A549 (cell line): ENCODE measurements around the gene TFAP2D. TPM values are rescaled to one million over a fixed set of nuclear protein-coding genes. Genes with fewer than 3 reads are reported as not detected.

Source experiments
- ATAC-seq, 2 experiments: fragments of 200-7000 bp in 1 of 2; fragments of >200 bp in 1 of 2; cut with Nextera tagmentation in 1 of 2; cut with Tn5 transposase in 1 of 2; 3 replicates each; pipeline versions ENCODE4 v1.8.0 to v1.9.1; 2018 to 2020; ENCODE audit warnings: mild to moderate bottlenecking in 1 of 2, moderate library complexity in 1 of 2
- CTCF ChIA-PET: fragments of 300-600 bp; sonication (Branson Sonifier 250); formaldehyde crosslinking; extraction: SDS; loops from one replicate; lab custom pipeline; 2021; ENCODE audit warnings: antibody characterized with exemption, inconsistent platforms; lab: Yijun Ruan, JAX
- POLR2A ChIA-PET: fragments of 350-600 bp; formaldehyde crosslinking; extraction: SDS; loops from one replicate; lab custom pipeline; 2021; ENCODE audit warnings: antibody characterized with exemption, inconsistent platforms; lab: Yijun Ruan, JAX
- DNase-seq, 2 experiments: peaks; one replicate each; pipeline versions ENCODE4 v3.0.0 to v3.0.0-alpha.2; 2011 to 2016; ENCODE audit warnings: low read depth in 1 of 2, low spot score in 1 of 2
- FAIRE-seq: peaks from 2 replicates; lab custom pipeline; 2011; peaks lifted over from hg19 to GRCh38; lab: Jason Lieb, UNC
- H3K27ac ChIP-seq, 2 experiments: fragments of >200 bp; sonication (Bioruptor Twin); formaldehyde crosslinking; 3 replicates each; pipeline ENCODE4 v1.5.1; 2016 to 2017
- H3K4me1 ChIP-seq: fragments of >200 bp; sonication (Bioruptor Twin); formaldehyde crosslinking; 3 replicates; pipeline ENCODE4 v1.6.1; 2016
- H3K4me2 ChIP-seq: fragments of >200 bp; sonication (Bioruptor Twin); formaldehyde crosslinking; 3 replicates; pipeline ENCODE4 v1.6.1; 2016
- H3K4me3 ChIP-seq: fragments of >200 bp; sonication (Bioruptor Twin); formaldehyde crosslinking; 3 replicates; pipeline ENCODE4 v1.5.1; 2016
- H3K9me3 ChIP-seq: fragments of >200 bp; sonication (Bioruptor Twin); formaldehyde crosslinking; 3 replicates; pipeline ENCODE4 v1.6.1; 2016
- BHLHE40 ChIP-seq: IDR thresholded peaks from 2 replicates; pipeline ENCODE4 v1.6.1; 2012; ENCODE audit warnings: low read depth, low read length, inconsistent platforms
- CBX2 ChIP-seq: fragments of 200-600 bp; sonication (generic); IDR thresholded peaks from 2 replicates; pipeline ENCODE4 v1.6.1; 2016; ENCODE audit warnings: low read depth, mild to moderate bottlenecking, borderline replicate concordance
- CBX8 ChIP-seq: fragments of 200-600 bp; sonication (generic); IDR thresholded peaks from 2 replicates; pipeline ENCODE4 v1.6.1; 2016
- CEBPB ChIP-seq, 2 experiments: fragments of >200 bp in 1 of 2; sonication (Bioruptor Twin) in 1 of 2; formaldehyde crosslinking in 1 of 2; IDR thresholded peaks; 2 replicates each; pipeline ENCODE4 v1.6.1; 2012 to 2016
- CHD2 ChIP-seq: fragments of 150-350 bp; IDR thresholded peaks from 2 replicates; pipeline ENCODE4 v1.6.1; 2014; ENCODE audit warnings: low read length; ENCODE audit not compliant: partially characterized antibody
- CTCF ChIP-seq: fragments of >200 bp; sonication (Bioruptor Twin); formaldehyde crosslinking; IDR thresholded peaks from 3 replicates; pipeline ENCODE4 v1.5.1; 2016
- E2F6 ChIP-seq: IDR thresholded peaks from 2 replicates; pipeline ENCODE4 v1.6.1; 2012; ENCODE audit warnings: low read depth, borderline replicate concordance
- EHF ChIP-seq: fragments of 250-450 bp; sonication (Bioruptor Pico); IDR thresholded peaks from 2 replicates; pipeline ENCODE4 v1.5.0; 2020; ENCODE audit warnings: mild to moderate bottlenecking
- EHMT2 ChIP-seq: fragments of 200-600 bp; sonication (generic); IDR thresholded peaks from 2 replicates; pipeline ENCODE4 v1.6.1; 2016; ENCODE audit warnings: antibody characterized with exemption, low read depth, mild to moderate bottlenecking, moderate library complexity
- EP300 ChIP-seq, 2 experiments: fragments of >200 bp; sonication (Bioruptor Twin); formaldehyde crosslinking; IDR thresholded peaks; 2 replicates in 1 of 2; 3 replicates in 1 of 2; pipeline ENCODE4 v1.6.1; 2016 to 2017
- FOSL2 ChIP-seq, 2 experiments: fragments of 450-650 bp in 1 of 2; fragments of >200 bp in 1 of 2; sonication (Bioruptor Twin) in 1 of 2; formaldehyde crosslinking; IDR thresholded peaks; 2 replicates each; pipeline versions ENCODE4 v1.5.0 to v1.6.1; 2016 to 2020; ENCODE audit warnings: mild to moderate bottlenecking in 1 of 2, moderate library complexity in 1 of 2
- JUN ChIP-seq, 2 experiments: fragments of >200 bp; sonication (Bioruptor Twin); formaldehyde crosslinking; IDR thresholded peaks; 2 replicates in 1 of 2; 3 replicates in 1 of 2; pipeline ENCODE4 v1.6.1; 2016 to 2017
- KDM5A ChIP-seq: fragments of 200-600 bp; sonication (generic); IDR thresholded peaks from 2 replicates; pipeline ENCODE4 v1.6.1; 2016; ENCODE audit warnings: antibody characterized with exemption, mild to moderate bottlenecking
- MAX ChIP-seq: IDR thresholded peaks from 2 replicates; pipeline ENCODE4 v1.6.1; 2012
- MAZ ChIP-seq: fragments of 150-350 bp; IDR thresholded peaks from 2 replicates; pipeline ENCODE4 v1.6.1; 2014; ENCODE audit warnings: antibody characterized with exemption, low read depth, low read length, borderline replicate concordance
- MYC ChIP-seq: IDR thresholded peaks from 2 replicates; pipeline ENCODE4 v1.6.1; 2012; ENCODE audit warnings: mild to moderate bottlenecking, inconsistent platforms, low read length, improper control_type of control experiment, borderline replicate concordance
- PHF8 ChIP-seq: fragments of 200-600 bp; sonication (generic); IDR thresholded peaks from 2 replicates; pipeline ENCODE4 v1.6.1; 2016; ENCODE audit warnings: low read depth, mild to moderate bottlenecking, antibody characterized with exemption, moderate library complexity, borderline replicate concordance
- POLR2AphosphoS2 ChIP-seq: conservative IDR thresholded peaks from 2 replicates; pipeline ENCODE4 v1.6.1; 2012; ENCODE audit warnings: low read length, improper control_type of control experiment, inconsistent platforms
- RCOR1 ChIP-seq: fragments of 150-350 bp; IDR thresholded peaks from 2 replicates; pipeline ENCODE4 v1.6.1; 2014; ENCODE audit warnings: antibody characterized with exemption, low read length, low read depth
- TFCP2L1 ChIP-seq: fragments of 250-450 bp; sonication (Bioruptor Pico); IDR thresholded peaks from 2 replicates; pipeline ENCODE4 v1.5.0; 2021; ENCODE audit warnings: mild to moderate bottlenecking
- ZC3H11A ChIP-seq: fragments of 450-650 bp; IDR thresholded peaks from 2 replicates; pipeline ENCODE4 v1.6.1; 2014; ENCODE audit warnings: antibody characterized with exemption, mild to moderate bottlenecking
- ZFP36 ChIP-seq: fragments of 450-650 bp; IDR thresholded peaks from 2 replicates; pipeline ENCODE4 v1.6.1; 2014; ENCODE audit warnings: borderline replicate concordance; ENCODE audit not compliant: partially characterized antibody
- ZSCAN20 ChIP-seq: fragments of 250-450 bp; sonication (Bioruptor Pico); IDR thresholded peaks from 2 replicates; pipeline ENCODE4 v1.8.0; 2022; ENCODE audit warnings: mild to moderate bottlenecking, moderate library complexity
- WGBS: methylation state at CpG from one replicate; pipeline ENCODE4 v1.1.6; 2017; ENCODE audit errors: missing lambda C conversion rate; 5-methylcytosine and 5-hydroxymethylcytosine counted together
- polyA plus RNA-seq, 4 experiments: library from polyadenylated mRNA; depleted of rRNA in 3 of 4; stranded (reverse); fragments of >200 nt; fragmentation: RNase III in 1 of 4; extraction: RNeasy Plus Mini Kit Qiagen cat#74134 plus additional on column Dnase treatment in 1 of 4; gene quantifications; 2 replicates in 3 of 4; 3 replicates in 1 of 4; pipeline ENCODE4 v1.2.3, GENCODE V29; 2011 to 2017

The TFAP2D gene
- polyA plus RNA-seq, 2 of the 4 experiments (the other 2 are of a cell fraction), result not detected

GRCh38 chr6:50721978-50722377 is 8.7 kb downstream of the TFAP2D start:
- WGBS, result 30% methylated on average over 19 of the region's 19 CpGs
- Histone ChIP-seq H3K4me2 (no peak overlapping the region), H3K27ac (no peak overlapping the region), H3K9me3 (no peaks in the 10 kb centered on the region), H3K4me1 (no peaks in the 10 kb centered on the region), H3K4me3 (no peak overlapping the region)
- no peak for FAIRE-seq
- ChIA-PET POLR2A (no interaction called here), CTCF (no interaction called here)
- no peak for DNase-seq
- no peak for ATAC-seq
- TF ChIP-seq KDM5A, result no peak
- no peak for TF ChIP-seq TFCP2L1 (CRISPR knock-in tag)
- TF ChIP-seq BHLHE40, result no peak
- TF ChIP-seq RCOR1, result no peak
- no peak for TF ChIP-seq JUN (IDR thresholded peaks at IDR 0.05)
- no peak for TF ChIP-seq ZC3H11A
- no peak for TF ChIP-seq MAX
- TF ChIP-seq MYC, result no peak
- TF ChIP-seq PHF8, result no peak
- TF ChIP-seq ZFP36, result no peak

- no peak overlapping the region for H3K4me2 ChIP-seq
- TF ChIP-seq ZC3H11A (no peak), MAX (no peak), EHF (no peak), FOSL2 (IDR thresholded peaks at IDR 0.05) (no peak), FOSL2 (CRISPR knock-in tag; IDR thresholded peaks at IDR 0.05) (no peak), EP300 (IDR thresholded peaks at IDR 0.05) (no peak), CTCF (no peak)
- TF ChIP-seq, all 56 proteins: peak for 0
- DNase-seq, result no peak
- WGBS, result 48% methylated on average over 21 of the region's 24 CpGs
- H3K27ac ChIP-seq, result no peak overlapping the region
- ATAC-seq, result no peak
- ChIA-PET POLR2A (no interaction called here), CTCF (no interaction called here)
- H3K9me3 ChIP-seq, result no peaks in the 10 kb centered on the region
- FAIRE-seq, result no peak
- H3K4me1 ChIP-seq, result no peaks in the 10 kb centered on the region
- no peak overlapping the region for H3K4me3 ChIP-seq
These were observed 9.7 kb downstream of the TFAP2D start for GRCh38 chr6:50722829-50723554.

- ChIA-PET POLR2A (no interaction called here), CTCF (interaction anchor here (0.5 kb wide), 1 partner anchor 30 kb away, joined by 3 read pairs; no protein-coding TSS in a partner anchor)
- H3K4me3 ChIP-seq, result no peak overlapping the region
- TF ChIP-seq ZC3H11A, result no peak
- TF ChIP-seq RCOR1, result no peak
- TF ChIP-seq ZSCAN20 (CRISPR knock-in tag), result no peak
- TF ChIP-seq MAZ, result no peak
- no peak for TF ChIP-seq MYC
- TF ChIP-seq CEBPB (IDR thresholded peaks at IDR 0.05), result no peak
- no peak for TF ChIP-seq CHD2
- no peak for TF ChIP-seq CBX8
- no peak for TF ChIP-seq E2F6
- no peak for TF ChIP-seq KDM5A
- TF ChIP-seq EHMT2, result no peak
- no peak for TF ChIP-seq CBX2
- no peak for TF ChIP-seq PHF8
- TF ChIP-seq ZFP36, result no peak
- TF ChIP-seq POLR2AphosphoS2, result no peak
- no peaks in the 10 kb centered on the region for H3K4me1 ChIP-seq
- no peak for ATAC-seq
- no peaks in the 10 kb centered on the region for H3K9me3 ChIP-seq
- H3K4me2 ChIP-seq, result no peak overlapping the region
- no peak for FAIRE-seq
- DNase-seq, result no peak
- 27% methylated on average over 15 of the region's 43 CpGs for WGBS
- H3K27ac ChIP-seq, result no peak overlapping the region
These were observed 11.2 kb downstream of the TFAP2D start for GRCh38 chr6:50724381-50725124.
